RWPE1 (cell line): ENCODE measurements around the gene KANSL3.
"Not testable (repeated sequence)": the region's sequence is repeated elsewhere in the genome, so short reads cannot be mapped to it uniquely, and the experiment has no call there.

ENCODE experiments used
- CTCF ChIA-PET: fragments of 350-600 bp; sonication (Branson Sonifier 250); formaldehyde crosslinking; extraction: SDS; loops from one replicate; lab custom pipeline; 2021; lab: Yijun Ruan, JAX
- POLR2A ChIA-PET: fragments of 400-600 bp; formaldehyde crosslinking; extraction: SDS; loops from one replicate; lab custom pipeline; 2020; ENCODE audit warnings: antibody characterized with exemption; ENCODE audit not compliant: low non-redundant PET; lab: Yijun Ruan, JAX
- DNase-seq: peaks from one replicate; pipeline ENCODE4 v3.0.0; 2012; ENCODE audit warnings: low spot score
- H3K27ac ChIP-seq: fragments of 450-650 bp; 2 replicates; pipeline ENCODE4 v1.5.1; 2017
- CTCF ChIP-seq: fragments of 450-650 bp; conservative IDR thresholded peaks from 2 replicates; pipeline ENCODE4 v1.5.1; 2017; ENCODE audit warnings: low read depth, mild to moderate bottlenecking

Gene KANSL3

GRCh38 chr2:96558485-96558884, 79.6 kb downstream of the KANSL3 start:
- POLR2A ChIA-PET, result no interaction called here
- CTCF ChIA-PET, result no interaction called here
- H3K27ac ChIP-seq, result no peak overlapping the region
- DNase-seq, result no peak
- no peak for TF ChIP-seq CTCF

GRCh38 chr2:96558061-96558460, 80.1 kb downstream of the KANSL3 start:
- TF ChIP-seq CTCF, result no peak
- POLR2A ChIA-PET, result no interaction called here
- no peak for DNase-seq
- H3K27ac ChIP-seq, result no peak overlapping the region
- CTCF ChIA-PET, result no interaction called here

DNA sequence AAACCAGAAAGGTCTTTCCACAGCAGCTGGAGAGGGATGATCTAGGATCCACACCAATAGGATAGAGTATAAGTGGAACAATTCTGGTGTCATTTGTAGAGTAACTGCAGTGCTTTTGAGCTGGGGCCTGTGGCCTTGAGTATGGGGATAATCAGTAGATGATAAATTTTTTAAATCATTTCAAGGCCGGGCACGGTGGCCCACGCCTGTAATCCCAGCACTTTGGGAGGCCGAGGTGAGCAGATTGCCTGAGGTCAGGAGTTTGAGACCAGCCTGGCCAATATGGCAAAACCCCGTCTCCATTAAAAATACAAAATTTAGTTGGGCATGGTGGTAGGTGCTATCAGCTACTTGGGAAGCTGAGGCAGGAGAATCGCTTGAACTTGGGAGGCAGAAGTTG, 80.7 kb downstream of the KANSL3 start:
- POLR2A ChIA-PET, DNase-seq: not testable (repeated sequence)
- CTCF ChIA-PET, result interaction anchor here (0.5 to 0.7 kb wide), 4 partner anchors 33 to 383 kb away, joined by 3 to 5 read pairs (median 4); no protein-coding TSS in a partner anchor
- H3K27ac ChIP-seq, result peak overlapping the region; percentile 41

DNA sequence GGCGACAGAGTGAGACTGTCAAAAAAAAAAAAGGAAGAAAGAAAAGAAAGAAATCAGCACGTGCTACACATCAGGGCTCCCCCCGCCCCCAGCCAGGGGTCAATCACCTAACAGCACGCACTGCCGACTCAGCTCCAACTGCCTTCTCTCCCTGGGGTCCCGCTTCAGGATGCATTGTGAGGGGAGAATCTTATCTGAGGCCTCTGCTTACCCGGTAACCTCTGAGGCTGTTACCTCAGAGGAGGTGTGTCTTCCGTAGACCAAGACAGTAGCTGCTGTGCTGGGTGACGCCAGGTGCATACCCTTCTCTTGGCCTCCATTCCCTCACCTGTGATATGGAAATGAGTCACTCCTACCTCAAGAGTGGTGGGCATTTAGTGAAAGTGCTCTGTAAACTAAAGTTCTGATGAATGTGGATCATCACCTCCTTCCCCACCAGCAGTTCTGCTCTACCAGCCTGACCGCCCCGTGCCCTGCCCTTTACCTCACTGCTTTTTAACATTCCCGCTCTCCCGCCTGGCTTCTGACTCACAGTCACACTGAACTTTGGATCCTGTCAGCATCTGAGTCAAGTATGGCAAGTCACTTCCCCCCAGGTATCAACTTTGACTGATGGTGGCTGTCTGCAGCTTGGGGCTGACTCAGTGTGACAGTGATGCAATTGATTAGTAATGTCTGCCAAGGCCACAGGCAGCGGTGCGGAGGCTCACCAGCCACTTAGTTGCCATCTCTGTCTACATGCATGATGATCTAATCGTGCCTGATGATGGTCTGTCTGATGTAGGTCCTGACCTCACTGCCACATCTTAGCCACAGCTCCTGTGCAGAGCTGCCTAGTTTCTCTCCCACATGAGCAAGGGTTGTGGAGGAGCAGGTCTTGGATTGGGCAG, 81.4 kb downstream of the KANSL3 start:
- CTCF ChIA-PET, result interaction anchor here (0.6 to 0.7 kb wide), 3 partner anchors 49 to 382 kb away, joined by 3 to 5 read pairs (median 4); no protein-coding TSS in a partner anchor
- no peak for TF ChIP-seq CTCF
- DNase-seq, result peak; percentile 92
- POLR2A ChIA-PET, result no interaction called here
- H3K27ac ChIP-seq, result peak overlapping the region; percentile 41

DNA sequence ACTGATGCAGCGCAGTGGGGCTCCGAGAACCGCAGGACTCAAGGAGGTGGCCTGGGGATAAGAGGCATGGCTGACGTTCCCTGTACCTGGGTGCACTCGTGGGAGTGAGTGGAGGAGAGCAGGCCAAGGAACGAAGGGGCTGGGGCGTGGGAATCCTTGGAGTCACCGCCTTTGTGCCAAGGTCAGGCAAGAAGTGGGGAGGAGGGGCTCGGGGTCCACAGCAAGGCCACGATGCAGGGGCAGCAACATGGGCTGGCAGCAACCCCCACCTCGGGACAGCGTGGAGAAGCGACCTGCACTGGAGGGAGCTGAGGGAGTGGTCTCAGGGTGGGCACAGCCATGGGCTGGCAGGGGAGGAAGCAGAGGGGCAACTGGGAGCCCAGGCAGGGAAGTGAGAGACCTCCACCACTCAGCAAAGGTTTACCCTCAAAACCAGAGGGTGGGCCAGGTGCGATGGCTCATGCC, 82.9 kb downstream of the KANSL3 start:
- DNase-seq, result no peak
- POLR2A ChIA-PET, result no interaction called here
- H3K27ac ChIP-seq, result no peak overlapping the region
- CTCF ChIA-PET, result interaction anchor here (0.6 to 1.9 kb wide), 8 partner anchors 16 to 321 kb away, joined by 3 to 21 read pairs (median 4); no protein-coding TSS in a partner anchor
- TF ChIP-seq CTCF, result no peak

DNA sequence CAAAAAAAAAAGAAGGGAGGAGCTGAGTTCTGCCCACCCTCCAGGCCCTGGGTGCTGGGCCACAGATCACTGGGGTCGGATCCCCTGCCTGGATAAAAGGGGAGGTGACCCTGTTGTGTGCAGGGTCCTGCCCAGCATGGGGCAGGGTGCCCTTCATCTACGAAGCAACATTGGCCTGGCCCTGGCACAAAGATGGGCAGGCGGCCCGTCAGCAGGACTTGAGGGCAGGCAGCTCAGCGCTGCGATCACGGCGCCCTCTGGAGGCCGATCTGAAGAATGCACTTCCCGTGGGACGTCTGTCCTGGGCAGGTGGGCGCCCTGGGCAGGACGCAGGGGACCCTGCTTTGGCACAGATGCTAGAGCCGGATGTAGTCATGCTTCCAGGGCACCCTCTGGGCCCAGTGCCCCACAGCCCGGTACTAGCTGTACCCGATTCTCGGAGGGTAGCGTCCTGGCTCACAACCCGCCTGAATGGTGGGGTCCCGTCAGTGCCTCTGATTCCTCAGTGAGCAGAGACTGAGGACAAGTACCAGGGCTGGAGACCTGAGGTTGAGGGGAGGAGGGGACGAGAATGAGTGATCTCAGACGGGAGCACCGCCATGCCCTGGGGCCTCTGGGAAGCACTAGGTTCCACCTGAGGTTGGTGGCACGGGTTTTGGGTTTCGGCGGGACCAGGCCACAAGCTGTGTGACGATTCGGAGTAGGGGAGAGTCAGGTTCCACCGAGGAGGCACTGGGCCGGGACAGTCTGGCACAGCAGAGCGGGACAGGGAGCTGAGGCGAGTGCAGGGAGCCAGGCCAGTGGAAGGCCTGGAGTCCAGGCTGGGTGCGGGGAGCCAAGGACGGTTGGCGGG, 83.6 kb downstream of the KANSL3 start:
- TF ChIP-seq CTCF, result peak; percentile 93
- ChIA-PET CTCF (interaction anchor here (0.6 to 1.9 kb wide), 31 partner anchors 9 to 1981 kb away, joined by 3 to 21 read pairs (median 4); partner anchors contain the start of gene ARID5A), POLR2A (no interaction called here)
- peak; percentile 48 for DNase-seq
- no peak overlapping the region for H3K27ac ChIP-seq

- DNase-seq, POLR2A ChIA-PET, H3K27ac ChIP-seq: not testable (repeated sequence)
- CTCF ChIA-PET, result interaction anchor here (0.6 to 1.9 kb wide), 26 partner anchors 9 to 1981 kb away, joined by 3 to 21 read pairs (median 4); partner anchors contain the start of gene ARID5A
Measured at GRCh38 chr2:96553957-96554292, 84.2 kb downstream of the KANSL3 start.
